ENCODE results near the gene JAKMIP2. TPM values are rescaled to one million over a fixed set of nuclear protein-coding genes. Genes with fewer than 3 reads are reported as not detected.

Gene JAKMIP2
- total RNA-seq, 1 experiment from 2014 or later: not detected

DNA sequence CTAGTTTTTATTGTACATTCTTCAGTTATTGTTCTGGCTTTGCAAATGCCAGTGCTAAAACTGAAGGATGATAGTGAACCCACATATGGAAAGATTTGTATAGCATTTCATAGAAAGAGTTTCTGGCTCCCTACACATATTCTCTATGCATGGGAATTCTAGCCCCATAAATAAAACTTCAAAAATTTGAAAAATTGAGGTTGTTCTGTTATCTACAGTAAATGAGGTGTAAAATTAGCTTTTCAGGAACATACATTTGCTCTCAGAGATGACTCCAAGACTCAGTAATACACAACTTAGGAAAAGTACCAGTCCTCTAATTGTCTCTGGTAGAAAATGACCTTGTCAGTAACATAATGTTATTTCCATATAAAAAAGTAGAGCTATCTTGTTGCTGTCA lies 192.4 kb downstream of the JAKMIP2 start:
- no TSS peak for BruUV-seq (replicated peaks)
- no peak for ATAC-seq
- no peak overlapping the region for H3K4me2 ChIP-seq (ENCODE audit: low read length)
- no peaks in the 10 kb centered on the region for H3K4me1 ChIP-seq (ENCODE audit: control insufficient read depth in 1 of 2, insufficient read depth in 2 of 2, low read length in 2 of 2)
- no peaks in the 10 kb centered on the region for H3K9me2 ChIP-seq (ENCODE audit: insufficient read depth)
- RAD21 ChIA-PET (ENCODE audit: low non-redundant PET in 1 of 2, low total read pairs in 2 of 2, uncharacterized antibody in 2 of 2, unreplicated experiment in 2 of 2): no interaction called here
- POLR2A ChIA-PET: no interaction called here
- no peak for TF ChIP-seq CEBPB (IDR thresholded peaks at IDR 0.05; ENCODE audit: low read depth)
- TF ChIP-seq, protein P1, sequence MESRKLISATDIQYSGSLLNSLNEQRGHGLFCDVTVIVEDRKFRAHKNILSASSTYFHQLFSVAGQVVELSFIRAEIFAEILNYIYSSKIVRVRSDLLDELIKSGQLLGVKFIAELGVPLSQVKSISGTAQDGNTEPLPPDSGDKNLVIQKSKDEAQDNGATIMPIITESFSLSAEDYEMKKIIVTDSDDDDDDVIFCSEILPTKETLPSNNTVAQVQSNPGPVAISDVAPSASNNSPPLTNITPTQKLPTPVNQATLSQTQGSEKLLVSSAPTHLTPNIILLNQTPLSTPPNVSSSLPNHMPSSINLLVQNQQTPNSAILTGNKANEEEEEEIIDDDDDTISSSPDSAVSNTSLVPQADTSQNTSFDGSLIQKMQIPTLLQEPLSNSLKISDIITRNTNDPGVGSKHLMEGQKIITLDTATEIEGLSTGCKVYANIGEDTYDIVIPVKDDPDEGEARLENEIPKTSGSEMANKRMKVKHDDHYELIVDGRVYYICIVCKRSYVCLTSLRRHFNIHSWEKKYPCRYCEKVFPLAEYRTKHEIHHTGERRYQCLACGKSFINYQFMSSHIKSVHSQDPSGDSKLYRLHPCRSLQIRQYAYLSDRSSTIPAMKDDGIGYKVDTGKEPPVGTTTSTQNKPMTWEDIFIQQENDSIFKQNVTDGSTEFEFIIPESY (IDR thresholded peaks at IDR 0.05; ENCODE audit: extremely low read depth, insufficient replicate concordance, low read length): no peak
- TF ChIP-seq EZH2phosphoT487 (IDR thresholded peaks at IDR 0.05; ENCODE audit: borderline replicate concordance): no peak
- TF ChIP-seq YY1 (IDR thresholded peaks at IDR 0.05; ENCODE audit: extremely low read depth, insufficient replicate concordance, low read depth, low read length): no peak
- no peak for TF ChIP-seq JUND (IDR thresholded peaks at IDR 0.05)
- no peak for TF ChIP-seq ZNF274 (IDR thresholded peaks at IDR 0.05; ENCODE audit: low read depth, low read length)
- intact Hi-C loops (cut with micrococcal nuclease): no loop called here
- no peak overlapping the region for H3K9ac ChIP-seq (ENCODE audit: low read length)
- no peak overlapping the region for H3K4me3 ChIP-seq (replicated peaks in 1 of 2; ENCODE audit: low read depth in 1 of 2, low read length in 2 of 2)
- H4K20me1 ChIP-seq (ENCODE audit: insufficient read depth): no peaks in the 10 kb centered on the region
- DNase-seq (ENCODE audit: low read depth, low spot score): no peak
- H3K27ac ChIP-seq (ENCODE audit: low read depth, low read length): no peak overlapping the region
- no peaks in the 10 kb centered on the region for H3K36me3 ChIP-seq (ENCODE audit: control insufficient read depth in 1 of 2, insufficient read depth in 2 of 2, low read length in 2 of 2)
- H3K27me3 ChIP-seq (ENCODE audit: insufficient read depth, low read length): peaks cover 6% of the 10 kb centered on the region; the same call in 1 of the 2 replicates
- H2AFZ ChIP-seq (ENCODE audit: low read depth, low read length, poor library complexity, severe bottlenecking): no peak overlapping the region
- H3K79me2 ChIP-seq (ENCODE audit: insufficient read depth, low read length): no peaks in the 10 kb centered on the region
- CTCF ChIA-PET: interaction anchor here (1.9 kb wide), 1 partner anchor 12 kb away, joined by 9 read pairs; no protein-coding TSS in a partner anchor
- H3K9me3 ChIP-seq (ENCODE audit: control insufficient read depth in 1 of 2, insufficient read depth in 1 of 2, low read depth in 1 of 2, low read length in 2 of 2): no peaks in the 10 kb centered on the region

DNA sequence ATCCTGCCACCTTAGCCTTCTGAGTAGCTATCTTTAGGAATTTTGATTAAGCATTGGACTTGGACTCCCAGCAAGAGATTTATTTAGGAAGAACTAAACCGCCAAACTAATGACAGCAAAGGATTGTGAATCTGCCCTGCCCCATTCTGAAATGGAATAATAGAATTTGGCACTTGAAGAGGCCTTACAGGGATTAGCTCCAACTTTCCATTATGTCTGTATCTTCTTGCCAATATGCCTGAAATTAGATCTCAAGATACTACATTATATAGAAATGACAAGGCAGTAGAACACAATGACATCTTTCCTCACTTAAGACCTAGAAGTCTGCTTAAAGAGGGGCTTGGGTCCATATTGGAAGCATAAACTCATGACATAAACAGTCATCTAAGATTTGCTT lies 195.7 kb downstream of the JAKMIP2 start:
- Histone ChIP-seq H3K36me3 (ENCODE audit: control insufficient read depth in 1 of 2, insufficient read depth in 2 of 2, low read length in 2 of 2) (no peaks in the 10 kb centered on the region), H3K4me1 (ENCODE audit: control insufficient read depth in 1 of 2, insufficient read depth in 2 of 2, low read length in 2 of 2) (no peaks in the 10 kb centered on the region), H3K27me3 (ENCODE audit: insufficient read depth, low read length) (no peaks in the 10 kb centered on the region), H2AFZ (ENCODE audit: low read depth, low read length, poor library complexity, severe bottlenecking) (no peak overlapping the region), H3K27ac (ENCODE audit: low read depth, low read length) (no peak overlapping the region), H3K9me3 (ENCODE audit: control insufficient read depth in 1 of 2, insufficient read depth in 1 of 2, low read depth in 1 of 2, low read length in 2 of 2) (no peaks in the 10 kb centered on the region), H3K79me2 (ENCODE audit: insufficient read depth, low read length) (no peaks in the 10 kb centered on the region), H3K4me2 (ENCODE audit: low read length) (no peak overlapping the region), H3K9me2 (ENCODE audit: insufficient read depth) (no peaks in the 10 kb centered on the region), H3K9ac (ENCODE audit: low read length) (no peak overlapping the region), H4K20me1 (ENCODE audit: insufficient read depth) (no peaks in the 10 kb centered on the region), H3K4me3 (replicated peaks in 1 of 2; ENCODE audit: low read depth in 1 of 2, low read length in 2 of 2) (no peak overlapping the region)
- CTCF ChIA-PET: no interaction called here
- POLR2A ChIA-PET: no interaction called here
- BruUV-seq (replicated peaks): no TSS peak
- RAD21 ChIA-PET (ENCODE audit: low non-redundant PET in 1 of 2, low total read pairs in 2 of 2, uncharacterized antibody in 2 of 2, unreplicated experiment in 2 of 2): interaction anchor here in 1 of 2 experiments (0.7 kb wide), 1 partner anchor 1202 kb away, joined by 6 read pairs; no protein-coding TSS in a partner anchor
- TF ChIP-seq EGR1 (IDR thresholded peaks at IDR 0.05; ENCODE audit: low read depth): no peak
- TF ChIP-seq SP1 (IDR thresholded peaks at IDR 0.05; ENCODE audit: low read depth): no peak
- no peak for TF ChIP-seq CEBPB (IDR thresholded peaks at IDR 0.05; ENCODE audit: low read depth)
- no peak for TF ChIP-seq ZFX (IDR thresholded peaks at IDR 0.05)
- TF ChIP-seq EZH2phosphoT487 (IDR thresholded peaks at IDR 0.05; ENCODE audit: borderline replicate concordance): no peak
- TF ChIP-seq, protein P2, sequence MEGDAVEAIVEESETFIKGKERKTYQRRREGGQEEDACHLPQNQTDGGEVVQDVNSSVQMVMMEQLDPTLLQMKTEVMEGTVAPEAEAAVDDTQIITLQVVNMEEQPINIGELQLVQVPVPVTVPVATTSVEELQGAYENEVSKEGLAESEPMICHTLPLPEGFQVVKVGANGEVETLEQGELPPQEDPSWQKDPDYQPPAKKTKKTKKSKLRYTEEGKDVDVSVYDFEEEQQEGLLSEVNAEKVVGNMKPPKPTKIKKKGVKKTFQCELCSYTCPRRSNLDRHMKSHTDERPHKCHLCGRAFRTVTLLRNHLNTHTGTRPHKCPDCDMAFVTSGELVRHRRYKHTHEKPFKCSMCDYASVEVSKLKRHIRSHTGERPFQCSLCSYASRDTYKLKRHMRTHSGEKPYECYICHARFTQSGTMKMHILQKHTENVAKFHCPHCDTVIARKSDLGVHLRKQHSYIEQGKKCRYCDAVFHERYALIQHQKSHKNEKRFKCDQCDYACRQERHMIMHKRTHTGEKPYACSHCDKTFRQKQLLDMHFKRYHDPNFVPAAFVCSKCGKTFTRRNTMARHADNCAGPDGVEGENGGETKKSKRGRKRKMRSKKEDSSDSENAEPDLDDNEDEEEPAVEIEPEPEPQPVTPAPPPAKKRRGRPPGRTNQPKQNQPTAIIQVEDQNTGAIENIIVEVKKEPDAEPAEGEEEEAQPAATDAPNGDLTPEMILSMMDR (IDR thresholded peaks at IDR 0.05 in 2 of 3, conservative IDR thresholded peaks at IDR 0.05 in 1 of 3; ENCODE audit: borderline replicate concordance in 1 of 3, insufficient read depth in 1 of 3, low read depth in 2 of 3, low read length in 2 of 3): no peak
- TF ChIP-seq, protein P3, sequence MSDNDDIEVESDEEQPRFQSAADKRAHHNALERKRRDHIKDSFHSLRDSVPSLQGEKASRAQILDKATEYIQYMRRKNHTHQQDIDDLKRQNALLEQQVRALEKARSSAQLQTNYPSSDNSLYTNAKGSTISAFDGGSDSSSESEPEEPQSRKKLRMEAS (IDR thresholded peaks at IDR 0.05): no peak
- no peak for TF ChIP-seq SIN3A (IDR thresholded peaks at IDR 0.05; ENCODE audit: low read depth)
- TF ChIP-seq CBX3 (IDR thresholded peaks at IDR 0.05; ENCODE audit: low read depth): no peak
- TF ChIP-seq JUND (IDR thresholded peaks at IDR 0.05): no peak
- no peak for TF ChIP-seq POLR2A (IDR thresholded peaks at IDR 0.05; ENCODE audit: borderline replicate concordance, extremely low read depth, insufficient read depth, insufficient read length)
- TF ChIP-seq ELF1 (IDR thresholded peaks at IDR 0.05; ENCODE audit: borderline replicate concordance, low read depth): no peak
- TF ChIP-seq ZNF274 (IDR thresholded peaks at IDR 0.05; ENCODE audit: low read depth, low read length): no peak
- TF ChIP-seq FOSL1 (IDR thresholded peaks at IDR 0.05; ENCODE audit: low read depth): no peak
- TF ChIP-seq EZH2 (IDR thresholded peaks at IDR 0.05): no peak
- TF ChIP-seq YY1 (IDR thresholded peaks at IDR 0.05; ENCODE audit: extremely low read depth, insufficient replicate concordance, low read depth, low read length): no peak
- TF ChIP-seq SRF (IDR thresholded peaks at IDR 0.05; ENCODE audit: low read depth): no peak
- DNase-seq (ENCODE audit: low read depth, low spot score): no peak
- intact Hi-C loops (cut with micrococcal nuclease): no loop called here
- no peak for ATAC-seq

Measured in HCT116 (cell line).